HepG2 (cell line): ENCODE measurements around the gene NGRN. TPM values are rescaled to one million over a fixed set of nuclear protein-coding genes. Genes with fewer than 3 reads are reported as not detected.

Experiments used
- BCL6 ChIP-seq: IDR thresholded peaks from 2 replicates; pipeline ENCODE4 v1.6.1; 2016; ENCODE audit warnings: missing genetic modification reagents, missing compliant biosample characterization
- KLF12 ChIP-seq: sonication (generic); formaldehyde crosslinking; IDR thresholded peaks from 2 replicates; pipeline ENCODE4 v1.4.0; 2020; ENCODE audit warnings: missing genetic modification reagents, borderline replicate concordance
- PAF1 ChIP-seq: IDR thresholded peaks from 2 replicates; pipeline ENCODE4 v1.6.1; 2016; ENCODE audit warnings: missing genetic modification reagents, missing compliant biosample characterization
- PRDM4 ChIP-seq: sonication (generic); formaldehyde crosslinking; IDR thresholded peaks from 2 replicates; pipeline ENCODE4 v1.9.0; 2021; ENCODE audit warnings: missing genetic modification reagents, borderline replicate concordance
- PRMT3 ChIP-seq: sonication (generic); formaldehyde crosslinking; IDR thresholded peaks from 2 replicates; pipeline ENCODE4 v1.8.1; 2022; ENCODE audit warnings: low read depth, mild to moderate bottlenecking, moderate library complexity, missing genetic modification reagents, borderline replicate concordance
- RFX1 ChIP-seq: fragments of 450-650 bp; IDR thresholded peaks from 2 replicates; pipeline ENCODE4 v1.6.1; 2017
- SIN3B ChIP-seq: fragments of 150-350 bp; IDR thresholded peaks from 2 replicates; pipeline ENCODE4 v1.6.1; 2014; ENCODE audit warnings: low read length
- TEF ChIP-seq: sonication (generic); formaldehyde crosslinking; IDR thresholded peaks from 2 replicates; pipeline ENCODE4 v1.5.0; 2020; ENCODE audit warnings: missing genetic modification reagents
- THAP7 ChIP-seq: sonication (generic); formaldehyde crosslinking; IDR thresholded peaks from 2 replicates; pipeline ENCODE4 v1.8.1; 2023; ENCODE audit warnings: mild to moderate bottlenecking, missing genetic modification reagents
- ZBTB40 ChIP-seq, 2 experiments: fragments of 450-650 bp in 1 of 2; sonication (generic) in 1 of 2; formaldehyde crosslinking in 1 of 2; IDR thresholded peaks; 2 replicates each; pipeline versions ENCODE4 v1.6.1 to v1.8.0; 2016 to 2022; ENCODE audit warnings: antibody characterized with exemption in 1 of 2, mild to moderate bottlenecking in 1 of 2, missing genetic modification reagents in 1 of 2
- ZBTB43 ChIP-seq: sonication (generic); formaldehyde crosslinking; conservative IDR thresholded peaks from 2 replicates; pipeline ENCODE4 v1.4.0; 2020; ENCODE audit warnings: missing genetic modification reagents
- ZNF101 ChIP-seq: sonication (generic); formaldehyde crosslinking; IDR thresholded peaks from 2 replicates; pipeline ENCODE4 v1.4.0; 2020; ENCODE audit warnings: mild to moderate bottlenecking, low read depth, missing genetic modification reagents, borderline replicate concordance
- ZNF7 ChIP-seq: IDR thresholded peaks from 2 replicates; pipeline ENCODE4 v1.6.1; 2016; ENCODE audit warnings: missing biosample characterization, missing genetic modification reagents
- polyA plus RNA-seq, 8 experiments: library from polyadenylated mRNA; depleted of rRNA in 3 of 8; stranded (reverse) in 7 of 8; unstranded in 1 of 8; fragments of >200 nt; fragmentation: Illumina TruSeq in 4 of 8; extraction: Trizol in 4 of 8; gene quantifications; 2 replicates each; pipeline versions ENCODE4 v1.2.1 to v1.2.3, GENCODE V29; 2011 to 2016; ENCODE audit warnings: low read depth in 4 of 8, missing spikeins in 1 of 8, mixed read lengths in 1 of 8; ENCODE audit not compliant: insufficient read depth in 1 of 8
- total RNA-seq, 5 experiments: library from RNA; depleted of rRNA; stranded (reverse); fragments of >200 nt; fragmentation: Illumina TruSeq; extraction: Trizol; gene quantifications; 2 replicates each; pipeline ENCODE4 v1.2.3, GENCODE V29; 2016; ENCODE audit warnings: low read depth in 1 of 5

NGRN gene
- total and polyA plus RNA-seq, 2 of the 13 experiments (the other 11 are each of a cell fraction or from before 2014, with no cell fraction given), result 39.8 to 63.7 TPM

- TF ChIP-seq ZBTB40 (IDR thresholded peaks at IDR 0.05), result peak; percentile 74
- peak; percentile 85 for TF ChIP-seq ZBTB40 (CRISPR knock-in tag; IDR thresholded peaks at IDR 0.05)
- peak; percentile 56; the same call in 1 of the 2 replicates for TF ChIP-seq TEF (CRISPR knock-in tag)
- no peak for TF ChIP-seq SIN3B
- TF ChIP-seq BCL6 (CRISPR knock-in tag), result peak; percentile 36; the same call in 1 of the 2 replicates
- no peak for TF ChIP-seq PAF1 (CRISPR knock-in tag)
- TF ChIP-seq RFX1, result no peak
- TF ChIP-seq ZNF7 (CRISPR knock-in tag), result no peak
- 0 out of 2 replicates have a peak, but pooled peaks have one; percentile 71 for TF ChIP-seq ZBTB43 (CRISPR knock-in tag)
- no peak for TF ChIP-seq THAP7
- peak; percentile 81 for TF ChIP-seq KLF12
- TF ChIP-seq PRDM4 (CRISPR knock-in tag), result no peak
- TF ChIP-seq ZNF101 (CRISPR knock-in tag), result no peak
- 0 out of 2 replicates have a peak, but pooled peaks have one; percentile 46 for TF ChIP-seq PRMT3 (CRISPR knock-in tag)
These were observed at the start of gene NGRN (continued) for GRCh38 chr15:90265271-90266060.
